Measurements from ENCODE around the gene MYO3B. TPM values are rescaled to one million over a fixed set of nuclear protein-coding genes. Genes with fewer than 3 reads are reported as not detected.

Gene MYO3B, protein sequence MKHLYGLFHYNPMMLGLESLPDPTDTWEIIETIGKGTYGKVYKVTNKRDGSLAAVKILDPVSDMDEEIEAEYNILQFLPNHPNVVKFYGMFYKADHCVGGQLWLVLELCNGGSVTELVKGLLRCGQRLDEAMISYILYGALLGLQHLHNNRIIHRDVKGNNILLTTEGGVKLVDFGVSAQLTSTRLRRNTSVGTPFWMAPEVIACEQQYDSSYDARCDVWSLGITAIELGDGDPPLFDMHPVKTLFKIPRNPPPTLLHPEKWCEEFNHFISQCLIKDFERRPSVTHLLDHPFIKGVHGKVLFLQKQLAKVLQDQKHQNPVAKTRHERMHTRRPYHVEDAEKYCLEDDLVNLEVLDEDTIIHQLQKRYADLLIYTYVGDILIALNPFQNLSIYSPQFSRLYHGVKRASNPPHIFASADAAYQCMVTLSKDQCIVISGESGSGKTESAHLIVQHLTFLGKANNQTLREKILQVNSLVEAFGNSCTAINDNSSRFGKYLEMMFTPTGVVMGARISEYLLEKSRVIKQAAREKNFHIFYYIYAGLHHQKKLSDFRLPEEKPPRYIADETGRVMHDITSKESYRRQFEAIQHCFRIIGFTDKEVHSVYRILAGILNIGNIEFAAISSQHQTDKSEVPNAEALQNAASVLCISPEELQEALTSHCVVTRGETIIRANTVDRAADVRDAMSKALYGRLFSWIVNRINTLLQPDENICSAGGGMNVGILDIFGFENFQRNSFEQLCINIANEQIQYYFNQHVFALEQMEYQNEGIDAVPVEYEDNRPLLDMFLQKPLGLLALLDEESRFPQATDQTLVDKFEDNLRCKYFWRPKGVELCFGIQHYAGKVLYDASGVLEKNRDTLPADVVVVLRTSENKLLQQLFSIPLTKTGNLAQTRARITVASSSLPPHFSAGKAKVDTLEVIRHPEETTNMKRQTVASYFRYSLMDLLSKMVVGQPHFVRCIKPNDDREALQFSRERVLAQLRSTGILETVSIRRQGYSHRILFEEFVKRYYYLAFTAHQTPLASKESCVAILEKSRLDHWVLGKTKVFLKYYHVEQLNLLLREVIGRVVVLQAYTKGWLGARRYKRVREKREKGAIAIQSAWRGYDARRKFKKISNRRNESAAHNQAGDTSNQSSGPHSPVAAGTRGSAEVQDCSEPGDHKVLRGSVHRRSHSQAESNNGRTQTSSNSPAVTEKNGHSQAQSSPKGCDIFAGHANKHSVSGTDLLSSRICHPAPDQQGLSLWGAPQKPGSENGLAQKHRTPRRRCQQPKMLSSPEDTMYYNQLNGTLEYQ (N-terminal part only)
- total RNA-seq (0.71 TPM), polyA plus RNA-seq (0.64 TPM)
- long read RNA-seq, donor 1, result 0 reads
- long read RNA-seq, donor 2, result 0 reads
- long read RNA-seq, donor 3, result 0 reads
- long read RNA-seq, donor 4, result 0 reads
- long read RNA-seq, donor 5, result 0 reads
- long read RNA-seq, donor 6, result 0 reads
- long read RNA-seq, donor 7, result 0 reads
- long read RNA-seq, donor 8, result 0 reads
- long read RNA-seq, donor 9, result 0 reads
- long read RNA-seq, donor 10, result 0 reads

- 97% methylated on average over 3 of the region's 3 CpGs for WGBS
- no peak within 1 kb of the TSS for H3K27ac ChIP-seq (ENCODE audit: low read depth in 1 of 2, low read length in 1 of 2)
- DNase-seq (ENCODE audit: low read depth in 6 of 9, low spot score in 9 of 9), result no peak
- no peaks in the 10 kb centered on the region for H3K27me3 ChIP-seq (ENCODE audit: control insufficient read depth in 2 of 2, insufficient read depth in 1 of 2, low read length in 1 of 2)
- no peak within 1 kb of the TSS for H3K4me3 ChIP-seq (ENCODE audit: low read length in 2 of 2)
- H3K36me3 ChIP-seq (ENCODE audit: control insufficient read depth in 2 of 2, insufficient read depth in 2 of 2, low read length in 1 of 2), result no peaks in the 10 kb centered on the region
- no peaks in the 10 kb centered on the region for H3K4me1 ChIP-seq (ENCODE audit: control insufficient read depth in 2 of 2, insufficient read depth in 2 of 2, low read length in 2 of 2)
- H3K9me3 ChIP-seq (ENCODE audit: control insufficient read depth in 2 of 2, insufficient read depth in 1 of 2, low read length in 1 of 2), result no peaks in the 10 kb centered on the region
These were observed at the start of gene MYO3B for GRCh38 chr2:170177950-170178781. MYO3B (plus strand) TSS chr2:170178147; CDS start chr2:170178288, 141 bp downstream.

GRCh38 chr2:170139276-170139967, 38.5 kb upstream of the MYO3B start:
- DNase-seq (ENCODE audit: low read depth in 6 of 9, low spot score in 9 of 9), result no peak
- no peaks in the 10 kb centered on the region for H3K9me3 ChIP-seq (ENCODE audit: control insufficient read depth in 2 of 2, insufficient read depth in 1 of 2, low read length in 1 of 2)
- no peaks in the 10 kb centered on the region for H3K36me3 ChIP-seq (ENCODE audit: control insufficient read depth in 2 of 2, insufficient read depth in 2 of 2, low read length in 1 of 2)
- WGBS, result 77% methylated on average over 9 of the region's 9 CpGs
- H3K27ac ChIP-seq (ENCODE audit: low read depth in 1 of 2, low read length in 1 of 2), result no peak overlapping the region
- peaks cover 0 to 4% of the 10 kb centered on the region in 2 donors for H3K4me1 ChIP-seq (ENCODE audit: control insufficient read depth in 2 of 2, insufficient read depth in 2 of 2, low read length in 2 of 2)
- no peaks in the 10 kb centered on the region for H3K27me3 ChIP-seq (ENCODE audit: control insufficient read depth in 2 of 2, insufficient read depth in 1 of 2, low read length in 1 of 2)
- H3K4me3 ChIP-seq (ENCODE audit: low read length in 2 of 2), result no peak overlapping the region

DNA sequence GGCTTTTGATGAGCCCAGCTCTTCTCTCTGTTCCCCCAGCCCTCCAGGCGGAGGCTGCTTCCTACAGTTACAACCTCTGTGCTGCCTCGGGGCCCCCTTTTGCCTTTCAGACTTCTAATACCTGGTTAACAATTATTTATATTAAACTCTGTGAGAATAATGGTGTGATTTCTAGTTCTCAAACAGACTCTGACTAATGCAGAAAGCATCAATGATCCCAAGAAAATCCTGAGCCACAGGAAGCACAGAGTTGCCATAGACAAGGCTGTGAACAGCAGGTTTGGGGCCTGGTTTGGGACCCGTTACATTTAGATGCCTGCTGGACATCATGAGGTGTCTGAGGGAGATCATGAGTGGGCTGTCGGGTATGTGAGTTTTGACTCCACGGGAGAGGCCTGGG, 37.4 kb upstream of the MYO3B start:
- Histone ChIP-seq H3K4me3 (ENCODE audit: low read length in 2 of 2) (no peak overlapping the region), H3K27ac (ENCODE audit: low read depth in 1 of 2, low read length in 1 of 2) (no peak overlapping the region), H3K36me3 (ENCODE audit: control insufficient read depth in 2 of 2, insufficient read depth in 2 of 2, low read length in 1 of 2) (no peaks in the 10 kb centered on the region), H3K4me1 (ENCODE audit: control insufficient read depth in 2 of 2, insufficient read depth in 2 of 2, low read length in 2 of 2) (peaks cover 0 to 4% of the 10 kb centered on the region in 2 donors), H3K9me3 (ENCODE audit: control insufficient read depth in 2 of 2, insufficient read depth in 1 of 2, low read length in 1 of 2) (no peaks in the 10 kb centered on the region), H3K27me3 (ENCODE audit: control insufficient read depth in 2 of 2, insufficient read depth in 1 of 2, low read length in 1 of 2) (no peaks in the 10 kb centered on the region)
- no peak for DNase-seq (ENCODE audit: low read depth in 6 of 9, low spot score in 9 of 9)
- WGBS, result 88% methylated on average over 5 of the region's 5 CpGs

DNA sequence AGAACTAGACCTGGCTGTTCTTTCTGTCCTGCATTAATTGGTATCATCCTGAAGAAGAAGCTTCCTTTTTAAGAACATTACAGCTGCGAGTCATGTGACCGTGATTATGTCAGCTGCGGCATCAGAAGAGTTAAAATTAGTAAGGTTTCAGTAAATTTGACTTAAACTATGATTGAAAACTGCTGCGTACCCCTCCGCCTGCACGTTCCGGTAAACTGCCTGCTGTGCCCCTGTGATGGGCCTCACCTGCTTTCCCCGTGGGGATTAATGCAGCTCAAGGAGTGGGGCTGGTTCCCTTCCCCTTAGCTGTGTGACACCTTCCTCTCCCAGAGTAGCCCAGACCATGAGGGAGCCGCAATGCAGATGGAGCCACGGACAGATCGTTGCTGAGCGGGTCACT, 36.1 kb upstream of the MYO3B start:
- no peak for DNase-seq (ENCODE audit: low read depth in 6 of 9, low spot score in 9 of 9)
- H3K4me3 ChIP-seq (ENCODE audit: low read length in 2 of 2), result no peak overlapping the region
- no peak overlapping the region for H3K27ac ChIP-seq (ENCODE audit: low read depth in 1 of 2, low read length in 1 of 2)
- 94% methylated on average over 12 of the region's 12 CpGs for WGBS
- no peaks in the 10 kb centered on the region for H3K27me3 ChIP-seq (ENCODE audit: control insufficient read depth in 2 of 2, insufficient read depth in 1 of 2, low read length in 1 of 2)
- H3K36me3 ChIP-seq (ENCODE audit: control insufficient read depth in 2 of 2, insufficient read depth in 2 of 2, low read length in 1 of 2), result no peaks in the 10 kb centered on the region
- H3K9me3 ChIP-seq (ENCODE audit: control insufficient read depth in 2 of 2, insufficient read depth in 1 of 2, low read length in 1 of 2), result no peaks in the 10 kb centered on the region
- peaks cover 0 to 4% of the 10 kb centered on the region in 2 donors for H3K4me1 ChIP-seq (ENCODE audit: control insufficient read depth in 2 of 2, insufficient read depth in 2 of 2, low read length in 2 of 2)

DNA sequence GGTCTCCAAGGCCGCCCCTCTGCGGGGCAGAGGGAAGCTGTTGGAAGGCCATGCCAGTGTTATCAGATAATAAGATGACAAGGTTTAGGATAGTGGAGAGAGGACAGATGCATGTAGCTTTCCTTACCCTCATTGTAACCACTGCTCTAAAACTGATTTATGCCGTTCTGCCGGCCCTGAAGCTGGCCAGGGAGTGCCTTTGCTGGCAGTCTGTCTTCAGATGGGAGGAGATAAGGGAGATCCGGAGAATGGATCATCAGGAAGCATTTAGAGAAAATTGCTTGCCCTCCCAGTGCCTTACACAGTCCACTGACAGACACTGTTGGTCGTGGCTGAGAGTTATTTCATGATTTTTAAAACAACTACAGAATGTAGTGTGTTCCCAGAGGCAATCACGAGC, 35.4 kb upstream of the MYO3B start:
- H3K4me1 ChIP-seq (ENCODE audit: control insufficient read depth in 2 of 2, insufficient read depth in 2 of 2, low read length in 2 of 2), result peaks cover 0 to 4% of the 10 kb centered on the region in 2 donors
- WGBS, result 87% methylated on average over 7 of the region's 7 CpGs
- no peaks in the 10 kb centered on the region for H3K36me3 ChIP-seq (ENCODE audit: control insufficient read depth in 2 of 2, insufficient read depth in 2 of 2, low read length in 1 of 2)
- DNase-seq (ENCODE audit: low read depth in 6 of 9, low spot score in 9 of 9), result no peak
- H3K4me3 ChIP-seq (ENCODE audit: low read length in 2 of 2), result no peak overlapping the region
- no peaks in the 10 kb centered on the region for H3K27me3 ChIP-seq (ENCODE audit: control insufficient read depth in 2 of 2, insufficient read depth in 1 of 2, low read length in 1 of 2)
- H3K9me3 ChIP-seq (ENCODE audit: control insufficient read depth in 2 of 2, insufficient read depth in 1 of 2, low read length in 1 of 2), result no peaks in the 10 kb centered on the region
- H3K27ac ChIP-seq (ENCODE audit: low read depth in 1 of 2, low read length in 1 of 2), result no peak overlapping the region

DNA sequence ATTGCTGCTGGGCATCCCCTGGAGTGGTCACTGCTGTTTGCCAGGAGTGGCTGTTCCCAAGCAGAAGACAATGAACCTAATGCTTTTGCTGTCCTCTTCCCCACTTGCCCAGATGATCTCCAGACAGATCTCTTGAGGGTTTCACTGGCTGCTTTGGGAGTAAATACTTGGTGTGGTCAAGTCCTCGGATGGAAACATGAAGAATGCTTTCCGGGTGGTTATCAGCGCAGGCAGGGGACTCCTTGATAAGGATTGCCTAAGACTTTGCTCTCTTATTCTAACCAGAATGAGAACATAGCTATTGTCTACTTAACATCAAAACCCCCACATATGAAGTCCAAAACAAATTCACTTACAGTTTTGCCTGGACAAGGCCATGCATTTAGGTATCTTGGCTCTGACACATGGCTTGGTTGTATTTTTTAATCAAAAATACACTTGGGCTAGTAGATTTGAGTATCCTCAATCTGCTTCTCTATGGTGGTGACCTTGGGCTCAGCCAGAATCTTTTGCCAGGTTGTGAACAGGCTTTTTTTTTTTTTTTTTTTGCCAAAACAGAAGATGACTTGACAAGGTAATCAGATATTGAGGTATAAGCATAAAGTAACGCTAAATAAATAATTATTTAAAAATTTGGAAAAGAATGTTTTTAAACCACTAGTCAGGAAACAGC, 34.8 kb upstream of the MYO3B start:
- Histone ChIP-seq H3K36me3 (ENCODE audit: control insufficient read depth in 2 of 2, insufficient read depth in 2 of 2, low read length in 1 of 2) (no peaks in the 10 kb centered on the region), H3K4me1 (ENCODE audit: control insufficient read depth in 2 of 2, insufficient read depth in 2 of 2, low read length in 2 of 2) (peaks cover 0 to 4% of the 10 kb centered on the region in 2 donors), H3K4me3 (ENCODE audit: low read length in 2 of 2) (no peak overlapping the region), H3K27me3 (ENCODE audit: control insufficient read depth in 2 of 2, insufficient read depth in 1 of 2, low read length in 1 of 2) (no peaks in the 10 kb centered on the region), H3K27ac (ENCODE audit: low read depth in 1 of 2, low read length in 1 of 2) (no peak overlapping the region), H3K9me3 (ENCODE audit: control insufficient read depth in 2 of 2, insufficient read depth in 1 of 2, low read length in 1 of 2) (no peaks in the 10 kb centered on the region)
- 95% methylated on average over 4 of the region's 4 CpGs for WGBS
- DNase-seq (ENCODE audit: low read depth in 6 of 9, low spot score in 9 of 9), result no peak

- Histone ChIP-seq H3K9me3 (ENCODE audit: control insufficient read depth in 2 of 2, insufficient read depth in 1 of 2, low read length in 1 of 2) (no peaks in the 10 kb centered on the region), H3K27me3 (ENCODE audit: control insufficient read depth in 2 of 2, insufficient read depth in 1 of 2, low read length in 1 of 2) (no peaks in the 10 kb centered on the region), H3K4me1 (ENCODE audit: control insufficient read depth in 2 of 2, insufficient read depth in 2 of 2, low read length in 2 of 2) (peaks cover 0 to 3% of the 10 kb centered on the region in 2 donors), H3K27ac (ENCODE audit: low read depth in 1 of 2, low read length in 1 of 2) (no peak overlapping the region), H3K36me3 (ENCODE audit: control insufficient read depth in 2 of 2, insufficient read depth in 2 of 2, low read length in 1 of 2) (no peaks in the 10 kb centered on the region), H3K4me3 (ENCODE audit: low read length in 2 of 2) (no peak overlapping the region)
- no peak for DNase-seq (ENCODE audit: low read depth in 6 of 9, low spot score in 9 of 9)
- 97% methylated on average over 4 of the region's 4 CpGs for WGBS
These were observed 33.2 kb upstream of the MYO3B start for GRCh38 chr2:170144761-170145160.
